Neural cell (in vitro differentiated cells): ENCODE data around the gene TUBB8B.
"Not testable (repeated sequence)": the region's sequence is repeated elsewhere in the genome, so short reads cannot be mapped to it uniquely, and the experiment has no call there.

Source experiments
- CTCF ChIP-seq: fragments of 450-650 bp; IDR thresholded peaks from 2 replicates; pipeline ENCODE4 v1.5.1; 2014; ENCODE audit warnings: antibody characterized with exemption, mild to moderate bottlenecking, moderate library complexity; ENCODE audit not compliant: poor library complexity, severe bottlenecking
- MXI1 ChIP-seq: fragments of 450-650 bp; conservative IDR thresholded peaks from 2 replicates; pipeline ENCODE4 v1.6.1; 2014; ENCODE audit warnings: antibody characterized with exemption, mild to moderate bottlenecking; ENCODE audit not compliant: poor library complexity, severe bottlenecking
- POLR2AphosphoS5 ChIP-seq: IDR thresholded peaks from 2 replicates; pipeline ENCODE4 v1.6.1; 2012
- RAD21 ChIP-seq: fragments of 450-650 bp; conservative IDR thresholded peaks from 2 replicates; pipeline ENCODE4 v1.6.1; 2014; ENCODE audit warnings: antibody characterized with exemption, mild to moderate bottlenecking, moderate library complexity
- REST ChIP-seq: IDR thresholded peaks from 2 replicates; pipeline ENCODE4 v1.6.1; 2012; ENCODE audit warnings: borderline replicate concordance

- TF ChIP-seq CTCF, RAD21, REST, POLR2AphosphoS5, MXI1: not testable (repeated sequence)
Observed at GRCh38 chr18:80881-81280, 31.5 kb upstream of the TUBB8B start.
